H9 (cell line): ENCODE data around the gene DCAF7. TPM values are rescaled to one million over a fixed set of nuclear protein-coding genes. Genes with fewer than 3 reads are reported as not detected.
A peak's percentile ranks its signal among the peaks of the same experiment; 100 is the strongest.

Experiments
- DNase-seq: peaks from one replicate; pipeline ENCODE4 v3.0.0-alpha.2; 2017
- H2AFZ ChIP-seq: one replicate; pipeline ENCODE4 v1.6.1; 2013; ENCODE audit warnings: mild to moderate bottlenecking, low read length, control low read depth, moderate library complexity
- H2AK5ac ChIP-seq: 2 replicates; pipeline ENCODE4 v1.6.1; 2013; ENCODE audit warnings: low read length, control low read depth, mixed read lengths; ENCODE audit not compliant: insufficient read length
- H2BK120ac ChIP-seq: one replicate; pipeline ENCODE4 v1.6.1; 2013; ENCODE audit warnings: low read depth, mild to moderate bottlenecking, low read length, control low read depth, inconsistent platforms; ENCODE audit not compliant: poor library complexity, severe bottlenecking
- H2BK12ac ChIP-seq: 2 replicates; pipeline ENCODE4 v1.6.1; 2013; ENCODE audit warnings: low read length, control low read depth, mixed read lengths, low read depth; ENCODE audit not compliant: insufficient read length
- H2BK15ac ChIP-seq: 2 replicates; pipeline ENCODE4 v1.6.1; 2013; ENCODE audit warnings: low read depth, low read length, control low read depth
- H2BK20ac ChIP-seq: one replicate; pipeline ENCODE4 v1.6.1; 2013; ENCODE audit warnings: low read depth, mild to moderate bottlenecking, low read length, control low read depth, inconsistent platforms; ENCODE audit not compliant: poor library complexity, severe bottlenecking
- H2BK5ac ChIP-seq: 2 replicates; pipeline ENCODE4 v1.6.1; 2013; ENCODE audit warnings: low read length, control low read depth, mixed read lengths; ENCODE audit not compliant: insufficient read length
- H3K14ac ChIP-seq: 2 replicates; pipeline ENCODE4 v1.6.1; 2013; ENCODE audit warnings: low read length, control low read depth; ENCODE audit not compliant: insufficient read depth
- H3K18ac ChIP-seq: 2 replicates; pipeline ENCODE4 v1.6.1; 2013; ENCODE audit warnings: low read depth, mild to moderate bottlenecking, mixed read lengths, low read length, control low read depth; ENCODE audit not compliant: insufficient read length
- H3K23ac ChIP-seq: 2 replicates; pipeline ENCODE4 v1.6.1; 2013; ENCODE audit warnings: low read length, control low read depth, mixed read lengths, low read depth; ENCODE audit not compliant: insufficient read length
- H3K23me2 ChIP-seq: 2 replicates; pipeline ENCODE4 v1.6.1; 2013; ENCODE audit warnings: low read depth, mild to moderate bottlenecking, mixed read lengths, low read length, control low read depth; ENCODE audit not compliant: insufficient read length, poor library complexity, severe bottlenecking
- H3K27ac ChIP-seq: 2 replicates; pipeline ENCODE4 v1.5.1; 2013; ENCODE audit warnings: low read length, control low read depth, mixed read lengths, low read depth; ENCODE audit not compliant: insufficient read length
- H3K27me3 ChIP-seq: 2 replicates; pipeline ENCODE4 v1.6.1; 2013; ENCODE audit warnings: low read length, control low read depth, inconsistent platforms; ENCODE audit not compliant: insufficient read depth
- H3K4ac ChIP-seq: 2 replicates; pipeline ENCODE4 v1.6.1; 2013; ENCODE audit warnings: low read depth, mild to moderate bottlenecking, control low read depth, inconsistent platforms, low read length, moderate library complexity
- H3K4me1 ChIP-seq: 2 replicates; pipeline ENCODE4 v1.6.1; 2013; ENCODE audit warnings: low read length, control low read depth, inconsistent platforms; ENCODE audit not compliant: insufficient read depth
- H3K4me2 ChIP-seq: 2 replicates; pipeline ENCODE4 v1.6.1; 2013; ENCODE audit warnings: low read length, control low read depth, mixed read lengths; ENCODE audit not compliant: insufficient read length, insufficient read depth
- H3K56ac ChIP-seq: 2 replicates; pipeline ENCODE4 v1.6.1; 2013; ENCODE audit warnings: low read depth, mild to moderate bottlenecking, mixed read lengths, low read length, control low read depth; ENCODE audit not compliant: insufficient read length
- H3K79me1 ChIP-seq: 2 replicates; pipeline ENCODE4 v1.6.1; 2013; ENCODE audit warnings: low read depth, mild to moderate bottlenecking, moderate library complexity, low read length, control low read depth, inconsistent platforms; ENCODE audit not compliant: insufficient read depth, poor library complexity, severe bottlenecking
- H3K79me2 ChIP-seq: 2 replicates; pipeline ENCODE4 v1.6.1; 2013; ENCODE audit warnings: low read length, control low read depth, inconsistent platforms; ENCODE audit not compliant: insufficient read depth
- H3K9ac ChIP-seq: 2 replicates; pipeline ENCODE4 v1.6.1; 2013; ENCODE audit warnings: low read length, control low read depth, mixed read lengths; ENCODE audit not compliant: insufficient read length; ENCODE audit errors: extremely low read depth
- H3K9me3 ChIP-seq: one replicate; pipeline ENCODE4 v1.6.1; 2013; ENCODE audit warnings: low read depth, low read length, inconsistent platforms; ENCODE audit not compliant: control insufficient read depth
- H3T11ph ChIP-seq: one replicate; pipeline ENCODE4 v1.6.1; 2013; ENCODE audit warnings: mild to moderate bottlenecking, low read length, control low read depth, inconsistent platforms
- H4K20me1 ChIP-seq: one replicate; pipeline ENCODE4 v1.6.1; 2013; ENCODE audit not compliant: control insufficient read depth, insufficient read length, insufficient read depth
- H4K5ac ChIP-seq: 2 replicates; pipeline ENCODE4 v1.6.1; 2013; ENCODE audit warnings: low read depth, mild to moderate bottlenecking, mixed read lengths, low read length, control low read depth; ENCODE audit not compliant: insufficient read length
- H4K8ac ChIP-seq: replicated peaks from 2 replicates; pipeline ENCODE4 v1.6.1; 2013; ENCODE audit warnings: low read length, control low read depth, mixed read lengths, low read depth; ENCODE audit not compliant: insufficient read length
- H4K91ac ChIP-seq: 2 replicates; pipeline ENCODE4 v1.6.1; 2013; ENCODE audit warnings: low read depth, mild to moderate bottlenecking, moderate library complexity, mixed read lengths, low read length, control low read depth; ENCODE audit not compliant: insufficient read length
- H3K27ac Mint-ChIP-seq, 3 experiments: 2 replicates in 2 of 3; 3 replicates in 1 of 3; pipeline ENCODE4 v1.8.0; 2020 to 2021; ENCODE audit warnings: mixed read lengths in 3 of 3, mild to moderate bottlenecking in 1 of 3, moderate library complexity in 1 of 3
- H3K27me3 Mint-ChIP-seq: 2 replicates; pipeline ENCODE4 v1.8.0; 2021; ENCODE audit warnings: low read depth, mild to moderate bottlenecking, moderate library complexity, mixed read lengths
- H3K36me3 Mint-ChIP-seq, 3 experiments: 2 replicates in 2 of 3; 3 replicates in 1 of 3; pipeline ENCODE4 v1.8.0; 2020 to 2021; ENCODE audit warnings: low read depth in 3 of 3, mixed read lengths in 3 of 3; ENCODE audit not compliant: insufficient read depth in 1 of 3
- H3K4me1 Mint-ChIP-seq, 2 experiments: 2 replicates each; pipeline ENCODE4 v1.8.0; 2020; ENCODE audit warnings: mixed read lengths in 2 of 2
- H3K4me3 Mint-ChIP-seq, 2 experiments: 2 replicates in 1 of 2; 3 replicates in 1 of 2; pipeline ENCODE4 v1.8.0; 2020 to 2021; ENCODE audit warnings: mild to moderate bottlenecking in 2 of 2, mixed read lengths in 2 of 2, moderate library complexity in 1 of 2
- H3K9me3 Mint-ChIP-seq, 2 experiments: 2 replicates in 1 of 2; 3 replicates in 1 of 2; pipeline ENCODE4 v1.8.0; 2020; ENCODE audit warnings: mild to moderate bottlenecking in 2 of 2, mixed read lengths in 2 of 2, moderate library complexity in 1 of 2
- WGBS: extraction: QIAGEN DNeasy Blood & Tissue Kit; methylation state at CpG from one replicate; pipeline ENCODE4 v1.1.7; 2013; ENCODE audit warnings: missing lambda C conversion rate, low lambda C conversion rate, mixed read lengths; ENCODE audit not compliant: insufficient read length; ENCODE audit errors: extremely low coverage; 5-methylcytosine and 5-hydroxymethylcytosine counted together
- total RNA-seq: library from RNA; stranded (reverse); gene quantifications from 2 replicates; pipeline ENCODE4 v1.2.1, GENCODE V29; 2021
- TF ChIP-seq, protein P1 (sequence below): fragments of 200-600 bp; sonication (generic); conservative IDR thresholded peaks from 3 replicates; pipeline ENCODE4 v1.8.0; 2021; ENCODE audit warnings: antibody characterized with exemption, mild to moderate bottlenecking

Gene DCAF7
- total RNA-seq, 1 experiment from 2014 or later, result 86.2 TPM

- Histone ChIP-seq H3K4me2 (no peak overlapping the region), H3K9ac (no peak overlapping the region), H3K56ac (no peak overlapping the region), H2BK20ac (no peak overlapping the region), H3K27ac (no peak overlapping the region), H2BK5ac (no peak overlapping the region), H4K20me1 (no peaks in the 10 kb centered on the region), H4K5ac (no peak overlapping the region), H2BK15ac (no peak overlapping the region), H3K79me1 (no peaks in the 10 kb centered on the region), H3K79me2 (no peaks in the 10 kb centered on the region), H3K4ac (no peak overlapping the region), H3T11ph (no peak overlapping the region), H4K91ac (no peak overlapping the region), H2BK12ac (no peak overlapping the region), H3K27me3 (no peaks in the 10 kb centered on the region), H3K9me3 (no peaks in the 10 kb centered on the region), H3K23ac (no peak overlapping the region), H2AFZ (no peak overlapping the region), H2AK5ac (no peak overlapping the region), H4K8ac (no peak overlapping the region), H2BK120ac (no peak overlapping the region), H3K14ac (no peak overlapping the region), H3K18ac (no peak overlapping the region), H3K4me1 (peaks cover 2% of the 10 kb centered on the region; the same call in 1 of the 2 replicates), H3K23me2 (no peaks in the 10 kb centered on the region)
- TF ChIP-seq, protein P1, sequence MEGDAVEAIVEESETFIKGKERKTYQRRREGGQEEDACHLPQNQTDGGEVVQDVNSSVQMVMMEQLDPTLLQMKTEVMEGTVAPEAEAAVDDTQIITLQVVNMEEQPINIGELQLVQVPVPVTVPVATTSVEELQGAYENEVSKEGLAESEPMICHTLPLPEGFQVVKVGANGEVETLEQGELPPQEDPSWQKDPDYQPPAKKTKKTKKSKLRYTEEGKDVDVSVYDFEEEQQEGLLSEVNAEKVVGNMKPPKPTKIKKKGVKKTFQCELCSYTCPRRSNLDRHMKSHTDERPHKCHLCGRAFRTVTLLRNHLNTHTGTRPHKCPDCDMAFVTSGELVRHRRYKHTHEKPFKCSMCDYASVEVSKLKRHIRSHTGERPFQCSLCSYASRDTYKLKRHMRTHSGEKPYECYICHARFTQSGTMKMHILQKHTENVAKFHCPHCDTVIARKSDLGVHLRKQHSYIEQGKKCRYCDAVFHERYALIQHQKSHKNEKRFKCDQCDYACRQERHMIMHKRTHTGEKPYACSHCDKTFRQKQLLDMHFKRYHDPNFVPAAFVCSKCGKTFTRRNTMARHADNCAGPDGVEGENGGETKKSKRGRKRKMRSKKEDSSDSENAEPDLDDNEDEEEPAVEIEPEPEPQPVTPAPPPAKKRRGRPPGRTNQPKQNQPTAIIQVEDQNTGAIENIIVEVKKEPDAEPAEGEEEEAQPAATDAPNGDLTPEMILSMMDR, result no peak
- H3K27me3 Mint-ChIP-seq, result no peaks in the 10 kb centered on the region
- no CpG with 5 or more reads among the region's 1 CpG for WGBS
- H3K9me3 Mint-ChIP-seq, result no peaks in the 10 kb centered on the region
- H3K4me1 Mint-ChIP-seq, result peaks cover 10 to 14% of the 10 kb centered on the region in 2 experiments
- H3K36me3 Mint-ChIP-seq, result peaks cover 4 to 23% (median 13%) of the 10 kb centered on the region in 3 experiments; a peak in 6 of 7 replicates
- no peak for DNase-seq
- H3K27ac Mint-ChIP-seq, result peak overlapping the region in 2 of 3 experiments; percentile 6 to 71; a peak in 5 of 7 replicates
- H3K4me3 Mint-ChIP-seq, result no peak overlapping the region
These were observed 88.8 kb downstream of the DCAF7 start for GRCh38 chr17:63639125-63639524.
